Astrocyte (in vitro differentiated cells and primary cell): ENCODE data around the gene DLX2. TPM values are rescaled to one million over a fixed set of nuclear protein-coding genes. Genes with fewer than 3 reads are reported as not detected.
A peak's percentile ranks its signal among the peaks of the same experiment; 100 is the strongest.

Source experiments
- DNase-seq: peaks from one replicate; pipeline ENCODE4 v3.0.0-alpha.2; 2010; ENCODE audit warnings: low read depth
- FAIRE-seq: peaks from 2 replicates; lab custom pipeline; 2011; peaks lifted over from hg19 to GRCh38; lab: Jason Lieb, UNC
- H2AFZ ChIP-seq: 2 replicates; pipeline ENCODE4 v1.6.0; 2012; ENCODE audit warnings: low read depth, low read length, inconsistent platforms
- H3K27ac ChIP-seq: 2 replicates; pipeline ENCODE4 v1.5.1; 2011; ENCODE audit warnings: low read depth, low read length, inconsistent platforms
- H3K27me3 ChIP-seq: 2 replicates; pipeline ENCODE4 v1.6.0; 2011; ENCODE audit warnings: low read length, inconsistent platforms; ENCODE audit not compliant: insufficient read depth
- H3K36me3 ChIP-seq: 2 replicates; pipeline ENCODE4 v1.5.1; 2011; ENCODE audit warnings: low read length, inconsistent platforms; ENCODE audit not compliant: insufficient read depth
- H3K4me1 ChIP-seq: 2 replicates; pipeline ENCODE4 v1.5.1; 2011; ENCODE audit warnings: low read length, inconsistent platforms; ENCODE audit not compliant: insufficient read depth
- H3K4me2 ChIP-seq: 2 replicates; pipeline ENCODE4 v1.6.0; 2012; ENCODE audit warnings: low read length, inconsistent platforms
- H3K4me3 ChIP-seq: 2 replicates; pipeline ENCODE4 v1.5.1; 2011; ENCODE audit warnings: low read depth, mild to moderate bottlenecking, low read length, inconsistent platforms; ENCODE audit not compliant: insufficient read depth
- H3K79me2 ChIP-seq: 2 replicates; pipeline ENCODE4 v1.6.0; 2012; ENCODE audit warnings: mild to moderate bottlenecking, low read length, inconsistent platforms; ENCODE audit not compliant: insufficient read depth
- H3K9ac ChIP-seq: 2 replicates; pipeline ENCODE4 v1.6.0; 2012; ENCODE audit warnings: mild to moderate bottlenecking, low read length, inconsistent platforms
- H3K9me3 ChIP-seq: 2 replicates; pipeline ENCODE4 v1.5.1; 2012; ENCODE audit warnings: low read depth, mild to moderate bottlenecking, low read length, inconsistent platforms; ENCODE audit not compliant: insufficient read depth
- H4K20me1 ChIP-seq: 2 replicates; pipeline ENCODE4 v1.6.0; 2012; ENCODE audit warnings: low read length, inconsistent platforms; ENCODE audit not compliant: insufficient read depth
- H3K27ac Mint-ChIP-seq: one replicate; pipeline ENCODE4 v1.8.0; 2021; ENCODE audit warnings: mild to moderate bottlenecking, mixed read lengths; ENCODE audit not compliant: unreplicated experiment
- H3K27me3 Mint-ChIP-seq: one replicate; pipeline ENCODE4 v1.8.0; 2021; ENCODE audit warnings: low read depth, mixed read lengths; ENCODE audit not compliant: unreplicated experiment
- H3K36me3 Mint-ChIP-seq: one replicate; pipeline ENCODE4 v1.8.0; 2021; ENCODE audit warnings: low read depth, mixed read lengths; ENCODE audit not compliant: unreplicated experiment
- H3K4me1 Mint-ChIP-seq: one replicate; pipeline ENCODE4 v1.8.0; 2021; ENCODE audit warnings: low read depth, mixed read lengths; ENCODE audit not compliant: unreplicated experiment
- H3K4me3 Mint-ChIP-seq: one replicate; pipeline ENCODE4 v1.8.0; 2021; ENCODE audit warnings: mild to moderate bottlenecking, moderate library complexity, mixed read lengths; ENCODE audit not compliant: unreplicated experiment
- H3K9me3 Mint-ChIP-seq: one replicate; pipeline ENCODE4 v1.8.0; 2021; ENCODE audit warnings: mild to moderate bottlenecking, mixed read lengths; ENCODE audit not compliant: unreplicated experiment
- EZH2 ChIP-seq: IDR thresholded peaks from 2 replicates; pipeline ENCODE4 v1.6.1; 2012; ENCODE audit warnings: mild to moderate bottlenecking, low read length, inconsistent platforms; ENCODE audit not compliant: insufficient read depth
- total RNA-seq: library from RNA; stranded (reverse); gene quantifications from 2 replicates; pipeline ENCODE4 v1.2.1, GENCODE V29; 2021
- TF ChIP-seq, protein P1 (sequence below): IDR thresholded peaks from 2 replicates; pipeline ENCODE4 v1.5.1; 2011; ENCODE audit warnings: low read depth, mild to moderate bottlenecking, inconsistent platforms, low read length, moderate library complexity; ENCODE audit not compliant: insufficient read depth

Gene DLX2
- total RNA-seq, 1 donor from 2014 or later, result 2.2 TPM

DNA sequence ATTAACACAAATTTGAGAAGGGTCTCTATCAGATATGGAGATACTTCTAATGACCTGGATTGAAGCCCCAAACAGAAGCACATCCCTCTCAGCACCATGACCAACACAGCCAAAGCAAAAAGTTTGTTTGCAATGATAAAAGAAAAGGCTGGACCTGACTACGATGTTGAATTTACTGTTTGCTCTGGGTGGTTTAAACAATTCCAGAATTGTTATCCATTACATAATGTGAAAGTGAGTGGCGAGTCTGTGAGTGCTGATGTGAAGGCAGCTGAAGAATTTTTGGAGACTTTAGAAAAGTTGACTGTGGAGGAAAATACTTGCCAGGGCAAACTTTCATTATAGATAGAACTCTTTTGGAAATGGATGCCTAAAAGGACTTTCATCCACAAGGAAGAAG lies 17.4 kb upstream of the DLX2 start:
- Histone ChIP-seq H3K27me3 (no peaks in the 10 kb centered on the region), H3K4me3 (no peak overlapping the region), H3K36me3 (no peaks in the 10 kb centered on the region), H2AFZ (no peak overlapping the region), H3K4me2 (no peak overlapping the region), H3K9me3 (no peaks in the 10 kb centered on the region), H3K4me1 (peaks cover 4% of the 10 kb centered on the region), H3K9ac (no peak overlapping the region), H4K20me1 (no peaks in the 10 kb centered on the region), H3K79me2 (no peaks in the 10 kb centered on the region), H3K27ac (no peak overlapping the region)
- no peak overlapping the region for H3K27ac Mint-ChIP-seq
- H3K27me3 Mint-ChIP-seq, result peaks cover 4% of the 10 kb centered on the region
- no peaks in the 10 kb centered on the region for H3K36me3 Mint-ChIP-seq
- H3K4me3 Mint-ChIP-seq, result no peak overlapping the region
- H3K4me1 Mint-ChIP-seq, result peaks cover 9% of the 10 kb centered on the region
- no peaks in the 10 kb centered on the region for H3K9me3 Mint-ChIP-seq
- DNase-seq, result no peak
- no peak for FAIRE-seq
- TF ChIP-seq, protein P1, sequence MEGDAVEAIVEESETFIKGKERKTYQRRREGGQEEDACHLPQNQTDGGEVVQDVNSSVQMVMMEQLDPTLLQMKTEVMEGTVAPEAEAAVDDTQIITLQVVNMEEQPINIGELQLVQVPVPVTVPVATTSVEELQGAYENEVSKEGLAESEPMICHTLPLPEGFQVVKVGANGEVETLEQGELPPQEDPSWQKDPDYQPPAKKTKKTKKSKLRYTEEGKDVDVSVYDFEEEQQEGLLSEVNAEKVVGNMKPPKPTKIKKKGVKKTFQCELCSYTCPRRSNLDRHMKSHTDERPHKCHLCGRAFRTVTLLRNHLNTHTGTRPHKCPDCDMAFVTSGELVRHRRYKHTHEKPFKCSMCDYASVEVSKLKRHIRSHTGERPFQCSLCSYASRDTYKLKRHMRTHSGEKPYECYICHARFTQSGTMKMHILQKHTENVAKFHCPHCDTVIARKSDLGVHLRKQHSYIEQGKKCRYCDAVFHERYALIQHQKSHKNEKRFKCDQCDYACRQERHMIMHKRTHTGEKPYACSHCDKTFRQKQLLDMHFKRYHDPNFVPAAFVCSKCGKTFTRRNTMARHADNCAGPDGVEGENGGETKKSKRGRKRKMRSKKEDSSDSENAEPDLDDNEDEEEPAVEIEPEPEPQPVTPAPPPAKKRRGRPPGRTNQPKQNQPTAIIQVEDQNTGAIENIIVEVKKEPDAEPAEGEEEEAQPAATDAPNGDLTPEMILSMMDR, result no peak
- TF ChIP-seq EZH2, result no peak

DNA sequence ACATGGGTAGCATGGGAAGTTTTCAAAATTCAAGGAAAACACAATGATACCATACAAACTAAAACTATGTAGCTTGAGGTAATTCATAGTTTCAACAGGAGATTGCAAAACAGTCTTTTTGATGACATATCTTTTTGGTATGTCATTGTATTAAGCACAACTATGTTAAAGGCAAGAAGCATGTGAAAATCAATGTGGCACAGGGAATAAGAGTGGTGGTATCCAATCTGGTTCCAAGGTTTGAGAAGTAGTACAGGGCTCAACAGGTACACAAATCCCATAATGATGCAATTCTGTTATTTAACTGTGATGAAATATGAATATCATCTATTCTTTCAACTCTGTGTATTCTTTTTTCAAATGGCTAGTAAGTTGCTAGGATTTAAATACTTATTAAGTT lies 16.4 kb upstream of the DLX2 start:
- peak overlapping the region; percentile 33 for H3K9ac ChIP-seq
- no peaks in the 10 kb centered on the region for H3K9me3 ChIP-seq
- H4K20me1 ChIP-seq, result no peaks in the 10 kb centered on the region
- H3K4me3 Mint-ChIP-seq, result no peak overlapping the region
- FAIRE-seq (peak; percentile 78), DNase-seq (peak; percentile 80)
- peaks cover 4% of the 10 kb centered on the region for H3K4me1 ChIP-seq
- peak overlapping the region; percentile 70 for H3K27ac Mint-ChIP-seq
- no peak overlapping the region for H3K4me3 ChIP-seq
- H3K27me3 ChIP-seq, result no peaks in the 10 kb centered on the region
- TF ChIP-seq, protein P1, result no peak
- TF ChIP-seq EZH2, result no peak
- H3K27ac ChIP-seq, result peak overlapping the region; percentile 25
- H3K4me1 Mint-ChIP-seq, result peaks cover 9% of the 10 kb centered on the region
- H2AFZ ChIP-seq, result no peak overlapping the region
- H3K36me3 Mint-ChIP-seq, result no peaks in the 10 kb centered on the region
- H3K36me3 ChIP-seq, result no peaks in the 10 kb centered on the region
- H3K79me2 ChIP-seq, result no peaks in the 10 kb centered on the region
- H3K9me3 Mint-ChIP-seq, result no peaks in the 10 kb centered on the region
- peaks cover 2% of the 10 kb centered on the region for H3K27me3 Mint-ChIP-seq
- H3K4me2 ChIP-seq, result peak overlapping the region; percentile 52

DNA sequence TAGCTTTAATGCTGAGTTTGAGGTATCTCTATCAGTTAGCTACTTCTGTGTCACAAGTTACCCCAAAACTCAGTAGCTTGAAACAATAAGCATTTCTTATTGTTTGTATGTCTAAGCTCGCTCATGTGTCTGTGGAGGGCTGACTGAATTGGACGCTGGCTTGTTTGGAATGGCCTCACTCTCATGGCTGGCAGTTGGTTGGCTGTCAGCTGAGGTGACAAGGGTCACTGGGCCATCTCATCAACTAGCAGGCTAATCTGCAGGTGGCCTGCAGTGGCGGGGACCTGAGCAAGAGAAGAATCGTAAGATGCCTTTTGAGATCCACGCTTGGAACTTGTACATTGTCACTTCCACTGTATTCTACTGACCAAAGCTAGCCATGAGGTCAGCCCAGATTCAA lies 13.4 kb upstream of the DLX2 start:
- peaks cover 6% of the 10 kb centered on the region for H3K4me1 Mint-ChIP-seq
- H3K27ac Mint-ChIP-seq, result no peak overlapping the region
- H4K20me1 ChIP-seq, result no peaks in the 10 kb centered on the region
- H3K36me3 Mint-ChIP-seq, result no peaks in the 10 kb centered on the region
- peak overlapping the region; percentile 8 for H2AFZ ChIP-seq
- H3K4me2 ChIP-seq, result no peak overlapping the region
- H3K9me3 ChIP-seq, result no peaks in the 10 kb centered on the region
- H3K4me3 Mint-ChIP-seq, result no peak overlapping the region
- no peaks in the 10 kb centered on the region for H3K27me3 ChIP-seq
- no peak overlapping the region for H3K9ac ChIP-seq
- FAIRE-seq, result no peak
- DNase-seq, result no peak
- no peaks in the 10 kb centered on the region for H3K79me2 ChIP-seq
- H3K4me1 ChIP-seq, result peaks cover 4% of the 10 kb centered on the region
- H3K4me3 ChIP-seq, result no peak overlapping the region
- no peaks in the 10 kb centered on the region for H3K36me3 ChIP-seq
- H3K27ac ChIP-seq, result no peak overlapping the region
- H3K9me3 Mint-ChIP-seq, result no peaks in the 10 kb centered on the region
- TF ChIP-seq EZH2, result no peak
- TF ChIP-seq, protein P1, result no peak
- H3K27me3 Mint-ChIP-seq, result no peaks in the 10 kb centered on the region
